Islet of Langerhans (tissue), 1 donor: ENCODE results near the gene JPT2.

ENCODE experiments used
- FAIRE-seq: peaks from one replicate; lab custom pipeline; 2011; peaks lifted over from hg19 to GRCh38; lab: Jason Lieb, UNC

The JPT2 gene

GRCh38 chr16:1653023-1653422 is 25.1 kb upstream of the JPT2 start:
- no peak for FAIRE-seq

GRCh38 chr16:1654505-1655268 is 23.4 kb upstream of the JPT2 start:
- no peak for FAIRE-seq

- no peak for FAIRE-seq
These were observed 22.7 kb upstream of the JPT2 start for GRCh38 chr16:1655269-1655807.

- FAIRE-seq = no peak
These were observed 21.9 kb upstream of the JPT2 start for GRCh38 chr16:1655909-1656807.

- FAIRE-seq = no peak
These were observed 21.1 kb upstream of the JPT2 start for GRCh38 chr16:1656808-1657617.

- no peak for FAIRE-seq
These were observed 20.2 kb upstream of the JPT2 start for GRCh38 chr16:1657841-1658240.

GRCh38 chr16:1659031-1659430 is 19.0 kb upstream of the JPT2 start:
- FAIRE-seq = no peak

GRCh38 chr16:1661826-1662225 is 16.3 kb upstream of the JPT2 start:
- FAIRE-seq = no peak

- FAIRE-seq = no peak
These were observed 15.5 kb upstream of the JPT2 start for GRCh38 chr16:1662543-1662942.

GRCh38 chr16:1665829-1666228 is 12.2 kb upstream of the JPT2 start:
- FAIRE-seq = no peak

- FAIRE-seq = no peak
These were observed 11.8 kb upstream of the JPT2 start for GRCh38 chr16:1666316-1666715.

- no peak for FAIRE-seq
These were observed 10.8 kb upstream of the JPT2 start for GRCh38 chr16:1667271-1667670.

- no peak for FAIRE-seq
These were observed 10.2 kb upstream of the JPT2 start for GRCh38 chr16:1667916-1668315.

GRCh38 chr16:1668612-1669319 is 9.3 kb upstream of the JPT2 start:
- FAIRE-seq = no peak

- no peak for FAIRE-seq
These were observed 8.4 kb upstream of the JPT2 start for GRCh38 chr16:1669698-1670097.

GRCh38 chr16:1670371-1670770 is 7.7 kb upstream of the JPT2 start:
- FAIRE-seq = no peak

GRCh38 chr16:1670866-1671265 is 7.2 kb upstream of the JPT2 start:
- FAIRE-seq = no peak

GRCh38 chr16:1673424-1674151 is 4.5 kb upstream of the JPT2 start:
- no peak for FAIRE-seq

- no peak for FAIRE-seq
These were observed 3.8 kb upstream of the JPT2 start for GRCh38 chr16:1674306-1674705.

- no peak for FAIRE-seq
These were observed 3.1 kb upstream of the JPT2 start for GRCh38 chr16:1674751-1675664.
